GM19099 (cell line): ENCODE data around the gene SMIM45.

Experiments
- POLR2A ChIP-seq: IDR thresholded peaks from 3 replicates; pipeline ENCODE4 v1.6.1; 2011; ENCODE audit warnings: low read depth; ENCODE audit not compliant: insufficient read length; ENCODE audit errors: extremely low read depth

Gene SMIM45

GRCh38 chr22:41983513-41984405 is 31.8 kb downstream of the SMIM45 start:
- TF ChIP-seq POLR2A, result no peak

- TF ChIP-seq POLR2A, result no peak
These were observed 35.3 kb downstream of the SMIM45 start for GRCh38 chr22:41987276-41987675.

DNA sequence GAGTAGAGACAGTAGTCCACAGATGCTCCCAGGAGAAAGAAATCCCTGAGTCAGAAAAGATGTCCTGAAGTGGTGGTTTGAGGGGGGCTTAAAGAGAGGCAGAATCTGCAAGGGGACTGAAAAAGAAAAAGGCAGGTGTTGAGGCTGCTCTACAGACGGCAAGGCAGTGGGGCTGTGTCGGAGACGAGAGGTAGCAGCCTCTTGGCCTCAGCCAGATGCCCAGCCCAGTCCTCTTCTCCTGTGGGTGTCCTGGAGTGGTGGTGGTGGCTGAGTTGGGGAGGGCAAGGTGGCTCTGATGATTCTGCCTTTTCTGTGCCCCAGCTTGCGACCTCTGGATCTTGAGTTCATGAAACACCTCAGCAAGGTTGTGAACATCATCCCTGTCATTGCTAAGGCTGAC is 37.3 kb downstream of the SMIM45 start:
- no peak for TF ChIP-seq POLR2A

DNA sequence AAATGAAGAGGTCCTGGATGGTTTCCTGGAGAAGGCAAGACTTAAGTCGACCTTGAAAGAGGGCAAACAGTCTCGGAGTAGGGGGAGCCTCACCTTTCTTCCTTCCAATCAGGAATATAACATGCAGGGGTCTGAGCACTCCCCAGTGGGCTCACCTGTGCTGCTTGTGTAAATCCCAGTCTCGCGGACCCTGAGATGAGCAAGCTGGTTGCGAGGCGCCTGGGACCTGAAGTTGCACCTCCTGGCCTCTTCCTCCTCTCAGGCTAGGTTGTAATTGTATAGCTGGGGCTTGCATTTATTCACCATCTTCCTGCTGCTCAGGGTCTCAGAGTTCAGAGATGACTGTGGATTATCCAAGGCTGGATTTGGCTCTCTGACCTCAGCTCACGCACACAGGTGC is 39.2 kb downstream of the SMIM45 start:
- no peak for TF ChIP-seq POLR2A

DNA sequence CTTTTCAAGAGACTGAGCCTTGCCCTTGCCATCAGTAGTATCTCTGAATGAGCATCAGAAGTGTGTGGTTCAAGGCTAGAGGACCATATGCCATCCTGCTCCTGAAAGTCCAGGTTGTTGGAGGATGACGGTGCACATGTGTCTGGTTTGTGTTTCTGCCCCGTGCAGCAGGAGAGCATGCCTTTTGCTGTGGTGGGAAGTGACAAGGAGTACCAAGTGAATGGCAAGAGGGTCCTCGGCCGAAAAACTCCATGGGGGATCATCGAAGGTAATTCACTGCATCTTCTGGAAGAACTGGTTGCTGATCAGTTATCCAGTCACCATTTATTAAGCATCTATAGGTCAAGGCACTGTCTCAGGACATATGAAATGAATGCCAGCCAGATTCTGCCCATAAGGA is 40.5 kb downstream of the SMIM45 start:
- TF ChIP-seq POLR2A, result no peak

- TF ChIP-seq POLR2A, result no peak
These were observed 43.3 kb downstream of the SMIM45 start for GRCh38 chr22:41995211-41995610.

GRCh38 chr22:41996826-41997225 is 44.9 kb downstream of the SMIM45 start:
- TF ChIP-seq POLR2A, result no peak

- peak; percentile 71 for TF ChIP-seq POLR2A
These were observed 46.7 kb downstream of the SMIM45 start, which contains the start of gene WBP2NL for GRCh38 chr22:41998361-41999261. TSS of gene WBP2NL (plus strand) at chr22:41998788. CDS start at chr22:41998819, 31 bp downstream.

DNA sequence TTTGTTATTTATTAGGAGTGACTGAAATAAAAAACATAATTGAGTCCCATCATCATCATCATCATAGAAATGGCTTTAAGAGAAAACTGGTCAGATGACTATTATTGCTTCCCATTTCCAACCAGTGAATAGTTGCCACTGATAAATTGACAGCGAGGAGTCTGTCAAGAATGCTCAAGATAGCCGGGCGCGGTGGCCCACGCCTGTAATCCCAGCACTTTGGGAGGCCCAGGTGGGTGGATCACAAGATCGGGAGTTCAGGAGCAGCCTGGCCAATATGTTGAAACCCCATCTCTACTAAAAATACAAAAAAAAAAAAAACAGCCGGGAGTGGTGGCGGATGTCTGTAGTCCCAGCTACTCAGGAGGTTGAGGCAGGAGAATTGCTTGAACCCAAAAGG is 48.5 kb downstream of the SMIM45 start:
- TF ChIP-seq POLR2A, result no peak

- no peak for TF ChIP-seq POLR2A
These were observed 49.2 kb downstream of the SMIM45 start for GRCh38 chr22:42001121-42001520.

DNA sequence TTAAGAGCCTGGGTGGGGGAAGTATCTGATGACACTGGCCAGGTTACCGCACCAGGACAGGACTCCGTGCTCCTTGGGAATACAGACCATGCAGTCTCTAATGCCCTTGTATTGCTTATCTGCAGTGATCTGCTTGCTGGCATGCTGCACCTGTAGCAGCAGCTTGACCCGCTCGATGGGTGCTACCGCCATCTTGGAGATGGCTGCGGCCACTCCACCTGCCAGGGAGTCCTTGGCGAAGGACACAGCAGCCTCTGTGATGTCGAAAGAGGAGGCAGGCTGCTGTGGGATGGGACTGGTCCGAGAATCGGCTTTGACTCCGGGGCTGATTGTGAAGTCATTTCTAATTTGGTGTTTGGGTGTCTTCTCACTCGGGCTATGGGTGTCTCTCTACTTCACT is 49.8 kb downstream of the SMIM45 start:
- TF ChIP-seq POLR2A, result no peak

GRCh38 chr22:42007922-42008321 is 56.0 kb downstream of the SMIM45 start:
- no peak for TF ChIP-seq POLR2A
